CD14-positive monocyte (primary cell): ENCODE results near the gene CFAP53. TPM values are rescaled to one million over a fixed set of nuclear protein-coding genes. Genes with fewer than 3 reads are reported as not detected.
A peak's percentile ranks its signal among the peaks of the same experiment; 100 is the strongest.

Experiments used
- DNase-seq, 3 donors: peaks; one replicate each; pipeline ENCODE4 v3.0.0-alpha.2; 2011 to 2022
- H2AFZ ChIP-seq: 2 replicates; pipeline ENCODE4 v1.6.0; 2012; ENCODE audit warnings: mild to moderate bottlenecking, low read depth, low read length, inconsistent platforms; ENCODE audit not compliant: insufficient read depth, poor library complexity, severe bottlenecking
- H3K27ac ChIP-seq, 2 donors: 1 replicate in 1 of 2; 2 replicates in 1 of 2; pipeline ENCODE4 v1.5.1; 2012 to 2013; ENCODE audit warnings: low read length in 2 of 2, control low read depth in 1 of 2, inconsistent platforms in 1 of 2, low read depth in 1 of 2, mild to moderate bottlenecking in 1 of 2
- H3K27me3 ChIP-seq, 2 donors: one replicate each; pipeline versions ENCODE4 v1.6.0 to v1.6.1; 2011 to 2013; ENCODE audit warnings: low read length in 2 of 2; ENCODE audit not compliant: control insufficient read depth in 2 of 2, insufficient read depth in 2 of 2
- H3K36me3 ChIP-seq, 2 donors: replicated peaks in 1 of 2; 1 replicate in 1 of 2; 2 replicates in 1 of 2; pipeline versions ENCODE4 v1.5.1 to v1.6.1; 2012 to 2013; ENCODE audit warnings: low read length in 2 of 2, control low read depth in 1 of 2, inconsistent platforms in 1 of 2, mild to moderate bottlenecking in 1 of 2; ENCODE audit not compliant: insufficient read depth in 2 of 2, control insufficient read depth in 1 of 2
- H3K4me1 ChIP-seq, 2 donors: 1 replicate in 1 of 2; 2 replicates in 1 of 2; pipeline versions ENCODE4 v1.5.1 to v1.6.1; 2012 to 2013; ENCODE audit warnings: low read length in 2 of 2, control low read depth in 1 of 2, inconsistent platforms in 1 of 2, mild to moderate bottlenecking in 1 of 2, moderate library complexity in 1 of 2; ENCODE audit not compliant: insufficient read depth in 2 of 2, control insufficient read depth in 1 of 2
- H3K4me2 ChIP-seq: replicated peaks from 2 replicates; pipeline ENCODE3; 2012; ENCODE audit warnings: low read length, moderate library complexity, mild to moderate bottlenecking; ENCODE audit not compliant: poor library complexity, severe bottlenecking; ENCODE audit errors: extremely low read depth
- H3K4me3 ChIP-seq, 3 experiments: fragments of 200-600 bp in 1 of 3; sonication (generic) in 1 of 3; replicated peaks in 1 of 3; 1 replicate in 2 of 3; 2 replicates in 1 of 3; pipeline ENCODE4 v1.5.1; 2011 to 2013; ENCODE audit warnings: low read length in 3 of 3, mild to moderate bottlenecking in 3 of 3, control low read depth in 2 of 3, low read depth in 2 of 3, inconsistent platforms in 1 of 3, moderate library complexity in 1 of 3
- H3K79me2 ChIP-seq: 2 replicates; pipeline ENCODE4 v1.6.0; 2012; ENCODE audit warnings: mild to moderate bottlenecking, control low read depth, inconsistent platforms, low read length, moderate library complexity; ENCODE audit not compliant: insufficient read depth
- H3K9ac ChIP-seq: 2 replicates; pipeline ENCODE4 v1.6.0; 2017; ENCODE audit warnings: low read length, mild to moderate bottlenecking; ENCODE audit not compliant: insufficient read depth, poor library complexity, severe bottlenecking
- H3K9me3 ChIP-seq, 2 donors: replicated peaks in 1 of 2; 1 replicate in 1 of 2; 2 replicates in 1 of 2; pipeline versions ENCODE4 v1.5.1 to v1.6.1; 2012 to 2013; ENCODE audit warnings: low read length in 2 of 2, control low read depth in 1 of 2; ENCODE audit not compliant: control insufficient read depth in 1 of 2, insufficient read depth in 1 of 2
- H4K20me1 ChIP-seq: 2 replicates; pipeline ENCODE4 v1.6.0; 2012; ENCODE audit warnings: mild to moderate bottlenecking, low read length, control low read depth, moderate library complexity; ENCODE audit not compliant: insufficient read depth
- H3K27ac Mint-ChIP-seq, 7 donors: one replicate each; pipeline ENCODE4 v1.8.0; 2020; ENCODE audit warnings: mild to moderate bottlenecking in 7 of 7, mixed read lengths in 7 of 7, moderate library complexity in 6 of 7, inconsistent platforms in 2 of 7
- H3K27me3 Mint-ChIP-seq, 3 donors: one replicate each; pipeline ENCODE4 v1.8.0; 2021 to 2022; ENCODE audit warnings: low read depth in 3 of 3, mild to moderate bottlenecking in 3 of 3, mixed read lengths in 3 of 3, moderate library complexity in 3 of 3, inconsistent platforms in 1 of 3
- H3K36me3 Mint-ChIP-seq, 2 donors: one replicate each; pipeline ENCODE4 v1.8.0; 2020; ENCODE audit warnings: mixed read lengths in 2 of 2, inconsistent platforms in 1 of 2, mild to moderate bottlenecking in 1 of 2
- H3K4me1 Mint-ChIP-seq: one replicate; pipeline ENCODE4 v1.8.0; 2020; ENCODE audit warnings: mild to moderate bottlenecking, mixed read lengths
- H3K4me3 Mint-ChIP-seq, 2 donors: one replicate each; pipeline ENCODE4 v1.8.0; 2020; ENCODE audit warnings: mild to moderate bottlenecking in 2 of 2, mixed read lengths in 2 of 2, moderate library complexity in 1 of 2
- H3K9me3 Mint-ChIP-seq, 7 donors: one replicate each; pipeline ENCODE4 v1.8.0; 2020 to 2022; ENCODE audit warnings: mixed read lengths in 7 of 7, mild to moderate bottlenecking in 6 of 7, moderate library complexity in 6 of 7, inconsistent platforms in 2 of 7
- WGBS: methylation state at CpG from one replicate; pipeline ENCODE4 v1.1.5; 2013; ENCODE audit warnings: missing lambda C conversion rate; ENCODE audit not compliant: insufficient coverage; 5-methylcytosine and 5-hydroxymethylcytosine counted together
- intact Hi-C, 2 donors: fragments of 100-400 bp; cut with micrococcal nuclease; formaldehyde crosslinking; loops; one replicate each; pipeline versions ENCODE4 v1.15.0 to v1.15.1; 2023
- polyA plus RNA-seq, 3 donors: library from polyadenylated mRNA; depleted of rRNA in 1 of 3; unstranded in 2 of 3; stranded (reverse) in 1 of 3; fragments of 300-500 nt in 2 of 3; fragments of >200 nt in 1 of 3; fragmentation: Illumina TruSeq in 2 of 3; gene quantifications; 1 replicate in 2 of 3; 2 replicates in 1 of 3; pipeline ENCODE4 v1.2.3, GENCODE V29; 2012 to 2021
- TF ChIP-seq, protein P1 (sequence below): fragments of 200-600 bp; IDR thresholded peaks from one replicate; pipeline ENCODE4 v1.8.0; 2022; ENCODE audit warnings: antibody characterized with exemption, mild to moderate bottlenecking

Gene CFAP53
- polyA plus RNA-seq, 3 donors, result 0.08 to 0.14 TPM; not detected in 1

DNA sequence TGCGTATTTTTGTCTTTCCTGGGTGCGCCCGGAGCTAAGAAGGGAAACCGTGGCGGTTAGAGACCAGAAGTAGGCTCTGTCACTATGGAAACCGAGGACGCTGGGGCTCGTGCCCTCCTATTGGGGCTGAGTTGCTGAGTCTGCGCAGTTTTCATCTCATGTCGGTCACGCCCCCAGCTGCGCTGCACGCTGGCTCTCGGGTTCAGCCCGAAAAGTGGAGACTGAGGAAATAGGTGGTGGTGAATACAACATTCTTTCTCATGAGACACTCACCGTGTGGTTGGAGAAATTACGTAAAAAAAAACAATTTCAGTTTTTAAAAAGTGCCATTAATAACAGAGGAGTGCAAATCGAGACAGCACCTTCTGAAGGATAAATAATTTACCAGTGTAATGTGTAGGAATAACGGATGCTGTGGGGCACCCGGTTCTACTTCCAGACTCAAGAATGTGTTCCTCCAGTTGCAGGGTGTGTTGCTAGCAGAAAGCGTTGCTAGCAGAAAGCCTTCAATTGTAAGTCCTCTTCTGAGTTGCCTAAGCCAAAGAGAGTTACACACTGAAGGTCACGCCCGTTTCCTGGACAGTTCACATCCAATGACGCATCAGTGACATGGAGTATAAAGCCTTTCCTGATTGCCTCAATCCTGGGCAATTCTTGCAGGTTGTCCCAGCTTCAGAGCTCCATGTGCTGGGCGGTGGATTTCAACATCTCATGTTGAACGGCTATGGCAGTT is 41.6 kb upstream of the CFAP53 start:
- Mint-ChIP-seq H3K27ac (peak overlapping the region; percentile 97 to 100 (median 100)), H3K36me3 (peaks cover 0 to 4% of the 10 kb centered on the region in 2 donors), H3K4me3 (peak overlapping the region; percentile 87 to 96), H3K27me3 (peaks cover 2 to 13% (median 9%) of the 10 kb centered on the region in 3 donors), H3K9me3 (peaks cover 0 to 13% (median 11%) of the 10 kb centered on the region in 7 donors), H3K4me1 (peaks cover 30% of the 10 kb centered on the region)
- H3K27me3 ChIP-seq, result peaks cover 0 to 2% of the 10 kb centered on the region in 2 donors
- peak overlapping the region; percentile 92 for H3K4me2 ChIP-seq
- WGBS, result under 1% methylated on average over 15 of the region's 26 CpGs
- TF ChIP-seq, protein P1, sequence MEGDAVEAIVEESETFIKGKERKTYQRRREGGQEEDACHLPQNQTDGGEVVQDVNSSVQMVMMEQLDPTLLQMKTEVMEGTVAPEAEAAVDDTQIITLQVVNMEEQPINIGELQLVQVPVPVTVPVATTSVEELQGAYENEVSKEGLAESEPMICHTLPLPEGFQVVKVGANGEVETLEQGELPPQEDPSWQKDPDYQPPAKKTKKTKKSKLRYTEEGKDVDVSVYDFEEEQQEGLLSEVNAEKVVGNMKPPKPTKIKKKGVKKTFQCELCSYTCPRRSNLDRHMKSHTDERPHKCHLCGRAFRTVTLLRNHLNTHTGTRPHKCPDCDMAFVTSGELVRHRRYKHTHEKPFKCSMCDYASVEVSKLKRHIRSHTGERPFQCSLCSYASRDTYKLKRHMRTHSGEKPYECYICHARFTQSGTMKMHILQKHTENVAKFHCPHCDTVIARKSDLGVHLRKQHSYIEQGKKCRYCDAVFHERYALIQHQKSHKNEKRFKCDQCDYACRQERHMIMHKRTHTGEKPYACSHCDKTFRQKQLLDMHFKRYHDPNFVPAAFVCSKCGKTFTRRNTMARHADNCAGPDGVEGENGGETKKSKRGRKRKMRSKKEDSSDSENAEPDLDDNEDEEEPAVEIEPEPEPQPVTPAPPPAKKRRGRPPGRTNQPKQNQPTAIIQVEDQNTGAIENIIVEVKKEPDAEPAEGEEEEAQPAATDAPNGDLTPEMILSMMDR, result no peak
- H3K36me3 ChIP-seq, result no peaks in the 10 kb centered on the region
- peaks cover 3 to 7% of the 10 kb centered on the region in 2 donors for H3K9me3 ChIP-seq
- peak overlapping the region; percentile 23 for H3K9ac ChIP-seq
- peak overlapping the region; percentile 83 to 88 for H3K27ac ChIP-seq
- no peaks in the 10 kb centered on the region for H4K20me1 ChIP-seq
- DNase-seq, result peak; percentile 98 to 100 (median 100)
- H2AFZ ChIP-seq, result peak overlapping the region; percentile 88
- H3K4me3 ChIP-seq, result peak overlapping the region; percentile 35 to 80 (median 43)
- H3K79me2 ChIP-seq, result no peaks in the 10 kb centered on the region
- intact Hi-C loops, result loop anchor here in 1 of 2 donors (5.0 kb wide), 1 partner anchor 41 kb away; the partner anchor contains the start of gene CFAP53
- peaks cover 24 to 34% of the 10 kb centered on the region in 2 donors for H3K4me1 ChIP-seq

GRCh38 chr18:50307400-50307737 is 41.1 kb upstream of the CFAP53 start:
- Histone ChIP-seq H3K4me2 (peak overlapping the region; percentile 92), H3K4me1 (peaks cover 24 to 34% of the 10 kb centered on the region in 2 donors), H3K27me3 (peaks cover 0 to 7% of the 10 kb centered on the region in 2 donors), H3K4me3 (peak overlapping the region; percentile 35 to 80 (median 43)), H4K20me1 (no peaks in the 10 kb centered on the region), H3K27ac (peak overlapping the region; percentile 83 to 88), H3K79me2 (no peaks in the 10 kb centered on the region), H3K9me3 (peaks cover 3 to 7% of the 10 kb centered on the region in 2 donors), H3K36me3 (no peaks in the 10 kb centered on the region), H3K9ac (peak overlapping the region; percentile 23), H2AFZ (peak overlapping the region; percentile 88)
- peaks cover 0 to 4% of the 10 kb centered on the region in 2 donors for H3K36me3 Mint-ChIP-seq
- DNase-seq, result no peak
- peaks cover 2 to 13% (median 9%) of the 10 kb centered on the region in 3 donors for H3K27me3 Mint-ChIP-seq
- TF ChIP-seq, protein P1, result no peak
- H3K4me3 Mint-ChIP-seq, result peak overlapping the region; percentile 87 to 96
- peaks cover 0 to 13% (median 11%) of the 10 kb centered on the region in 7 donors for H3K9me3 Mint-ChIP-seq
- H3K27ac Mint-ChIP-seq, result peak overlapping the region; percentile 97 to 100 (median 100)
- intact Hi-C loops, result loop anchor here in 1 of 2 donors (5.0 kb wide), 1 partner anchor 40 kb away; the partner anchor contains the start of gene CFAP53
- 0% methylated on average over 6 of the region's 8 CpGs for WGBS
- H3K4me1 Mint-ChIP-seq, result peaks cover 30% of the 10 kb centered on the region
